ENCODE measurements around the gene RELL1. TPM values are rescaled to one million over a fixed set of nuclear protein-coding genes. Genes with fewer than 3 reads are reported as not detected.

Gene RELL1
- total RNA-seq, 1 donor from 2014 or later = 62.6 TPM

DNA sequence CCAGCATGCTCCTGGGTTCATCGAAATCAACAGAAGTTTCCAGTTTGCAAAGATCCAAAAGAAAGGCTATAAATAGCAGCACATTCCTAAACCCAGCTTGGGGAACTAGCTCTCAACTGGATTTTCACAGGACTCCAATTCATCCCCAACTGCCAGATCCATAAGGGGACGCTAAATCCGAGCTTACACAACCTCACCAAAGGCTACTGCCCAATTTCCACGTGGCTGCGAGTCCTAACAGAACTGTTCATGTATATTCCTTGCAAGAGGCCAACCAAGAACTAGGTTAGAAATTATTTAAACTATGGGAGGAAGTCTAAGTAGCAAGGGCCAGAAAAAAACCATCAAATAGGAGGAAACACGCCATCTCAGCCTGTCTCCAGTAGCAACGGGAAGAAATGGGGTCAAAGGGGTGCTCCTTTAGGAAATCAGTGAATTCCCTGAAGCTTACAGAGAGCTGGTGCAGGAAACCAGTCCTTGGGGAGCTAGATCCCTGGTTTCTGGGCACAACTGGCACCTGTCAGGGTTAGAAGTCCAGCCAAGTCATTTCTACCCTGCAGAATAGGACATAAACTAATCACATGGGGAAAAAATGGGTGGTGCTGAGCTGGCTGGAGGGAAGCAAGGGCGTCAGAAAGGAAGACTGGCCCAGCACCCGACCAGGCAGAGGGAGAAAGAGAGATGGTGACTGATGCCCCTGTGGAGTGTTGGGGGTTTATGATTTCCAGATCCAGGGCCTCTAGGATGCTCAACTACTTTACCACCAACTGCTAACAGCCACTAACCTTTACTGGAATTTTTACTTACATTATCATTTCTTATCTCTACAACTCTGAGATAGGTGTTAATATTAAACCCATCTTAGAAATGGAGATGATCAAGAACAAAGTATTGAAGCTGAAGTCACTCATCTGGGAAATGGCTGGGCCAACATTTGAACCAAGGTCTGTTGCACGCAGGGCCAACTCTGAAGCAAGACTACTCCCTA, 20.5 kb downstream of the RELL1 start:
- peak; percentile 77 for DNase-seq (ENCODE audit: low spot score)

DNA sequence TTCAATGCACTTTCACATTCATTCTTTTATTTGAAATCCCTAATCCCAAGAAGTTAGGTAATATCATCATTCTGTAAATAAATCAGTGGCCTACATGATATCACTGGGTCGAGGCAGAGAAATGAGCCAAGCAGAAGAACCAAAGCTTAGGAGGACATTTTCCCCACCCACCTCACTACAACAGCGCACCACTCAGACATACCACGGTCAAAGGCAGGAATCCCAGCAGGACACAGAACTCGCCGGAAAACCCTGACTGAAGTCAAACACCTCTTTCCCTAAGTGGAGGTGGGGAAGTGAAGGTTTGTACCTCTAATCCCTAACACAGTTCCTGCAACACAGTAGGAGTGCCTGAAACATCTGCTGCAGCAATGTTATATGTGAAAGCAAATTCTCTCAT, 21.5 kb downstream of the RELL1 start:
- DNase-seq (ENCODE audit: low spot score) = no peak

DNA sequence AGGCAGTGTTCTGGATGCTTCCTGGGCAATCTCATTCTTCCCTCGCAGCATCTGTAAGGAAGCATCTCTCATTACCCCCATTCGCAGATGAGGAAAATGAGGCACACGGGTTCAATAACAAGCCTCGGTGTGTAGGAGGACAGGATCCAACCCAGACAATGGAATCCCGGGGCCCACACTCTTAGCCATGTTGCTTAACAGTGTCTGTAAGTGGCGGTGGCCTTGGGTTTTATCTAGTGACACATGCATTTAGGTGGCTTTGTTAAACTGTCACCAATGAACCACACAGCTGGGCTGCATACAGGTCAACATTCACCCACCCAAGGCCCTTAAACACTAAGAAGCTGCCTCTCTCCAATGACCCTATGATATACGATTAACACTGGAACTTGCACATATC, 22.6 kb downstream of the RELL1 start:
- no peak for DNase-seq (ENCODE audit: low spot score)

DNA sequence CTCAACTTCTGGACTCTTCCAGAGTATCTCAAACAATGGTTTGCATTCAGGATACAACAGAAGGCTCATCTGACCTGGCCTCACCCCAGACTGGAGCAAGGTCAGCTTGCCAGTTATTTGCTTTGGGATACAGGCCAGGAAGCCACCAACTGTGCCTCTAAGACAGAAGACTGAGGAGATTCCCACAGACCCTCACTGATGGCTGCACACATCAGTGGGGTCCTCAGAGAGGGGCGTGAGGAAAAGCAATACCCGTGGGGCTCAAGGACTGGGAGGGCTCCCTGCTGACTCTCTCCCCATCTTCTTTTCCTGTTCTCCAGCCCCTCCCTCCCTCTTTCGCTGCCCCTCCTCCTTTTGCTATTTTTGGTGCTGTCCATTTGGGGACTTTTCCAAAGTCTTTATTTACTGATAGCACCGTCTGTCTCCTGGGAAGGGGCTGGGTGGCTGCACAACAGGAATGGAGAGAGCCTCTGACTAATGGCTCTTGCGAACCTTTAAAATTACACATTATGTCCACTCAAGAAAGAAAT, 23.2 kb downstream of the RELL1 start:
- DNase-seq (ENCODE audit: low spot score) = no peak

DNA sequence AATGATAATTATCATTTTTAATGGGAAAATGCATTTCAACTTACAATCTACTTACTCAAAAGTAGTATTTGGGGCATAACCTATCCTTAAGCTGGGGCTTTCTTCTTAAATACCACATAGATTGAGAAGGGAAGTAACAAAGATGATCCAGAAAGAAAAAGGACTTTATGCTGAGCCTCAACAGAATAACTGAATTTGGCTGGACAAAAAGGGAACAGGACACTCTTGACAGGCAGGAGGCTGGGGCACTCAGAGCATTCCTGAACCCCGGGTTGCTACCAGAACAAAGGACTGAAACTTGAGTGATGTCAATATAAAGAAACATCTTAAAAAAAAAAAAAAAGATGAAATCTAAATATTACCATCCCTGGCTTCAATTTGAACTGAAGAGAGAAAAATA, 23.9 kb downstream of the RELL1 start:
- peak; percentile 54 for DNase-seq (ENCODE audit: low spot score)

DNA sequence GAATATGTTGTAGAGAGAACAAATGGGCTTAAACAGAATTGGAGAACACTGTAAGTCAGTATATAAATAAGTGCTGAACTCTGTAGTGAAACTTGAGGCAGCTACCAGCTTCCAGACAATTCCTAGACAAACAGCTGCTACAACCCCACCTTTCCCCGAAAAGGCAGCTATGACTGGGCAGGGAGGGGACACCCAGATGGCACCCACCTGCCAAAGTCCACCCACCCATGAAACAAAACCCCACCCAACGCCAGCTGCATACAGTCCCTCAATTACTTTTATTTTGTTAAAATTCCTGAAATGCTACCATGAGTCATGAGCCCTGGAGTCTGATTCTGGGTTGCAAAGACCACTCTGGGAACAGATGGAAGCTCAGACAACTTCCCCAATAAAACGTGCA, 24.4 kb downstream of the RELL1 start:
- DNase-seq (ENCODE audit: low spot score) = peak; percentile 63

DNA sequence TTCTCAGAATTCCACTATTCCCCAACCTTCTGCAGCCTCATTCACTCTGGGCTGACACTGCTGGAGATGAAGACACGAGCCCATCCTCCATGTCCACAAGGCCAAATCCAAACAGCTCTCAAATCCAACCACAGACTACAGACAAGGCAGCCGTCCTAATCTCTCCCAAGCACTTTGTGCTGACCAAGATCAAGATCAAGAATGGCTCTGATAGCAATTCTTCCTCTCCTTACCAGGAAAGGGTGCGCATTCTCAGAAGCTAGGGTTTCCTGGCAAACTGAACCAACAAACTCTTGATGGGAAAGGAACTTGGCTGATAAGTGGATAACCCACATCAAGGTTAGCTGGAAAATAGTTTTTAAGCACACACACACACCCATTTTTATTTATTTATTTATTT, 26.5 kb downstream of the RELL1 start:
- no peak for DNase-seq (ENCODE audit: low spot score)

DNA sequence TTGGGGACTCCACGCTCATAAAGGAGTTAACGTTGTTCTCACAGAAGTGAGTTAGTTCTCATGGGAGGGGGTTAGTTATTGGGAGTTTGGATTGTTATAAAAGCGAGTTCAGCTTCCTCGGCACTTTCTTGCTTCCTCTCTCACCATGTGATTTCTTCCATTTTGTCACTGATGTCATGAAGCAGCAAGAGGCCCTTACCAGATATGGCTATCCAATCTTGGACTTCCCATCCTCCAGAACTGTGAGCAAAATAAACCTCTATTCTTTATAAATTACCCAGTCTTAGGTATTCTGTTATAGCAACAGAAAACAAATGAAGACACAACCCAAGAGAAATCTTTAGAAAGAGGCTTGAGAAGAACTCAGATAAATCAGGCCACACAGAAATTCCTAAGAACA, 29.5 kb downstream of the RELL1 start:
- DNase-seq (ENCODE audit: low spot score) = no peak

DNA sequence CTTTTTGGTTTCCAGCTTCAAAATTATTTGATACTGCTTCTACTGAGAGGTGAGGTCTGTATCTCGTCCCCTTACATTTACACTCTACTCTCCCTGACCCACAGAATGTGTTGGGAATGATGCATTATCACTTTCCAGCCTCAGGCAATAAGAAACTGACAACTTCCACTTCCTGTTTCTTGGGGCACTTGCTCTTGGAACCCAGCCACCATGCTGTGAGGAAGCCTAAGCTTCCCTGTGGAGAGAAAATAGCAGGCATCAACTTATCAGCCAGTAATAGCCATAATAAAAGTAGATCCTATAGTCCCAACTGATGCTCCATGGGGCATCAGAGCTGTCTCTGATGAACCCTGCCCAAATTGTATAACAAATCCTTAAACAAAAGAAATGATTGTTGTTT, 32.6 kb downstream of the RELL1 start:
- DNase-seq (ENCODE audit: low spot score) = no peak

DNA sequence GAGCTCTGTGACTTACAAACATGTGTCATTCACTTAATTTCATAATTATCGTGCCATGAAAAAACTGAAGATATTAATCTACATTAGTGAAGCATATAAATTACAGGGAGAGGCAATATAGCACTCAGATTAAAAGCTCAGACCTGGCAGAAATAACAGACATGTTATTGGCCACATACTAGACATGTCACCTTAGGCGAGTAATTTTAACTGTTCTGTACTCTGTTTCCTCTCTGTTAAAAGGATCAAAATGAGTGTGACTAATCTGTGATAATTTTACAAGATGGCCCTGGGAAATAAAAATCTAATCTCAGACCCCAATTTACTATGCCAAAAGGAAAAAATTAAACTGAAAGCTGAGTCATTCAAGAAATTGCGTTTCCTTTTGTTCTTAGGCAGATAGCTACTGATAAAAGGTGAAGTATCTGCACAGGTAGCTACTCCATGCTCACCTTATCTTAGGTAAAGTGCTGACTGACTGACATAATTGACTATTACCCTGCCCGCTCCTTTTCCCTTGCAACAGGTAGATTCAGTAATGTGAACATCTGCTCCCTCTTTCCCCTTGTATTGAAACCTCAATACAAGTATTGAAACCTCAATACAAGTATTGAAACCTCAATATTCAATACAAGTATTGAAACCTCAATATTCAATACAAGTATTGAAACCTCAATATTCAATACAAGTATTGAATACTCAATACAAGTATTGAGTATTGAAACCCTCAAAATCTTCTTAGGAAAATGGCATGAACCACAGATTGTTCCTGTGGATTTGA, 33.2 kb downstream of the RELL1 start:
- DNase-seq (ENCODE audit: low spot score) = no peak

DNA sequence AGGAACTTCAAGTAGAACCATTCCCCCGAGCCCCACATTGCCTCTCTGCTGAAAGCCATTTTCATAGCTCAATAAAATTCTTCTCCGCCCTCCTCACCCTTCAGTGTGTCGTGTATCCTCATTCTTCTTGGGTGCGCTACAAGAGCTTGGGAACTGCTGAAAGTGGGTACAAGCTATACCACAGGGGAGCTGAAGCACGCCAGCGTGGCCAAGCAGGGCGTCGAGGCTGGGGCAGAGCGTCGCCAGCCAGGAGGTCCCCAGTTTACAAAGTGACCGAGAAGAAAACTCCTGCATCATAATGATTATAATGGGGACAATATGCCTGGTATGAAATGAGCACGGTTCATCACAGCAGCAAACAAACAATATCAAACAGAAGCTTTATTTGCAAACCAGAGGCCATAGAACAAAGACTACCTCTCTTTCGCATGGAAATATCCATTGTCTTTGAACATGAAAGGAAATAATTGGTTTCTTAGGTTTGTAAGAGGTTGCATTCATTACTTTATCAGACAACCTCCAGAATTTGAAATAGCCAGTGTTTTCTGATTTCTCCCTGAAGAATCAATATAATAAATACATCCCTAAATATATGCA, 34.3 kb downstream of the RELL1 start:
- no peak for DNase-seq (ENCODE audit: low spot score)

DNA sequence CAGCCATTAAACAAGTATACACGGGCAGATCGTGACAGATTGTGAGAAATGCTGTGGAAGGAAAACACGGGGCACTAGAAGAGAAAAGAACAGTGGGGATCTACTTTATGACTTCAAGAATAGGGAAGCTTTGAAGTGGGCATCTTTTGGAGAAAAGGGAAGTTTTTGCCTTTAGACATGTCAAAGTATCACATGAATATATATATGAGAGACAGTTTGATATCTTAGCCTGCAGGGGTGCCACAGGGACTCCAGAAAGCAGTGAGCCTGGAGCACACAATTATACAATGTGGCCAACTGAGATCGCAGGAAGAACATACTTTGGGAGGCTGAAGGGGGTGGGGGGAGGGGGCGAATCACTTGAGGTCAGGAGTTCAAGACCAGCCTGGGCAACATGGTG, 35.7 kb downstream of the RELL1 start:
- no peak for DNase-seq (ENCODE audit: low spot score)

DNA sequence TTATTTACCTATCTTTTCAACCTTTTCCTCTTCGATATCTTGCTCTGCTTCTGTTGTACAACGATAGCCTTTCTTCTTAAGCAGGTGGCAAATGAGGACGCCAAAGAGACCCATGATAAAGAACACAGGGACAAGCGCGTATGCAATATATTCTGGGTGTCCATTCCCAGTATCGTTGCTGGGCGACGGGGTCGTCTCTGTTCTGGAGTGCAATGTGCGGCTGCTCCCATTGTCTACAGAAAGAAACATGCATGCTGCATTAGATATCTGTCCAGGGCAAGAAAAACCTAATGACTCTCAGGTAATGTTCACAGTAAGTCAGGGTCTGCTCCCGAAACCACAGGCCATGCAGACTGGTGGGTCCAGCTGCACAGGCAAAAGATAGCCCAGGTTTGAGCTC, 36.9 kb downstream of the RELL1 start:
- DNase-seq (ENCODE audit: low spot score) = no peak

DNA sequence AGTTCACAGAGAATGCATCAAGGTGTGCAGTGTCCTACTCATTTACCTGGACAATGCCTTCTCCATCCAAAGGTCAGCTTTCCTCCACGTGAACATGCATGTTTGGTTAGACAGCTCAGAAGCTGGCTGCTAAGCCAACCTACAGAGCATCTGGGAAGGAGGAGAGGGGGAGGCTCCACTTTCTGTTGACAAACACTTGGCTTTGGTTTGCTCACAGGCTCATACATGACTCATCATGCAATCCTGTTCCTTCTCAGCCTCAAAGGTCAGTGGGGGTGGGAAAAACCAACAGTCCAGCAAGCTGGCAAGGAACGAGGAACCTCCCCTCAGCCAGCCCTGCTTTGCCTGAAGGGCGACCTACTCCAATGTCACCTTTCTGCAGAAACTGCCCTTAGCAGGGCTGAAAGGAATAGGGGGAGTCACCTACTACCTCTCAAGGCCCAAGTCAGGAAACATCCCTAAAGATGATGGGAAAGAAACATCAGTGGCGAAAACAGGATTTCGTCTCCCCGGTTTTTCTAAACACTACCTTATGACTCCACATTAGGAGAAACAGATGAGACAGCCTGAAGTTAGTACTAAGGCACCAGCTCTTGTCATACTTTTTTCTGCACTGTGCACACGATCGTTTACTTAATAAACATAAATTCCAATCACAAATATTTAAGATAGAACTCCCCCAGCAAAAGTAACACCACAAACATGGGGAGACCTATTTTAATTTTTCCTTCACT, 37.9 kb downstream of the RELL1 start:
- DNase-seq (ENCODE audit: low spot score) = peak; percentile 82

DNA sequence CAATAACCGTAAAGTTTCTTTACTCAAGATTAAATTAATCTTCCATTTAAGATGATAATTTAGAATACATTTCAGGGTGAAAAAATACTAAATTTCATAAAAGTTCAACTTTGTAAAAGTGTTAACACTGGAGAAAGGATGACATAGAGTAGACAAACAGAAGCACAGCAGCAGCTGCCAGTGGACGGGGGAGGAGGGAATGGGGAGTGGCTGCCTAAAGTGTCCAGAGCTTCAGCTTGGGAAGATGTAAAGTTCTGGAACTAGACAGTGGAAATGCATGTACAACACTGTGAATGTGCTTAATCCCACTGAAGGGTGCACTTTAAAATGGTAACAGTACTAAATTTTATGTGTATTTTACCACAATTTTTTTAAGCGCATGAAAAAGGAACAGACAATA, 39.9 kb downstream of the RELL1 start:
- no peak for DNase-seq (ENCODE audit: low spot score)

DNA sequence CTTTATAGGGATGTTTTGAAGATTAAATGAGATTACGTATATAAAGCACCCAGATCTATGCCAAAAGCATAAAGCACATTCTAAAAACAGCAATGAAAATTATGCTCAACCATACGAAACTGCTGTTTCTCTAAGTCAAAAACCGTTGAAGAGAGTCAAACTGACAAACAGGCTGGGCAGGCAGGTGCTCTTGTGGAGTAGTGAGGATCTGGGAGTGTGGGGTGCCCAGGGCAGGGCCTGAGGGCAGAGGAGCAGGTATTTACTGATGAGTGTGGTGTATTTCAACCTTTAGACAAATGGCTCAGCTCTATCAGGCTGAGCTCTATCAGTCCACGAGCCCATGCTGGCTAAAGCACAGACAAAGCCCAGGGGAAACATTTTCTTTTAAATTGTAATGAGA, 40.4 kb downstream of the RELL1 start:
- no peak for DNase-seq (ENCODE audit: low spot score)

DNA sequence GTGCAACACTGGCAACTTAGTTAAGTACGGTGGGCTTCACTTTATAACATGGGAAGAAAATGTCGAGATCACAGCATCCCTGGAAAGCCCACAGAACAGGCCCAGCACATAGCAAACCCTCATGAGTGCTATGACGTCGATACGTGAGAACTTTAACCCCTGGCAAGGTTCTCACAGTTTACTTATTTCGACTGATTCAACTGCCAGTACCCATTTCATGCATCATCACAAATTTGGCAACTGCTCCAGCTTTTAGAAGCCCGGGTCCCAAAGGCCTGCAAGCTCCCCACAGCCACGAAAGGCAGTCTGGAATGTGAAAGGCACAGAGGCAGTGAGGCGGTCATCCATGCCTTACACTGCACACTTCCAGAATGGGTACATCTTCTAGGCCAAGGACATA, 41.2 kb downstream of the RELL1 start:
- DNase-seq (ENCODE audit: low spot score) = no peak

DNA sequence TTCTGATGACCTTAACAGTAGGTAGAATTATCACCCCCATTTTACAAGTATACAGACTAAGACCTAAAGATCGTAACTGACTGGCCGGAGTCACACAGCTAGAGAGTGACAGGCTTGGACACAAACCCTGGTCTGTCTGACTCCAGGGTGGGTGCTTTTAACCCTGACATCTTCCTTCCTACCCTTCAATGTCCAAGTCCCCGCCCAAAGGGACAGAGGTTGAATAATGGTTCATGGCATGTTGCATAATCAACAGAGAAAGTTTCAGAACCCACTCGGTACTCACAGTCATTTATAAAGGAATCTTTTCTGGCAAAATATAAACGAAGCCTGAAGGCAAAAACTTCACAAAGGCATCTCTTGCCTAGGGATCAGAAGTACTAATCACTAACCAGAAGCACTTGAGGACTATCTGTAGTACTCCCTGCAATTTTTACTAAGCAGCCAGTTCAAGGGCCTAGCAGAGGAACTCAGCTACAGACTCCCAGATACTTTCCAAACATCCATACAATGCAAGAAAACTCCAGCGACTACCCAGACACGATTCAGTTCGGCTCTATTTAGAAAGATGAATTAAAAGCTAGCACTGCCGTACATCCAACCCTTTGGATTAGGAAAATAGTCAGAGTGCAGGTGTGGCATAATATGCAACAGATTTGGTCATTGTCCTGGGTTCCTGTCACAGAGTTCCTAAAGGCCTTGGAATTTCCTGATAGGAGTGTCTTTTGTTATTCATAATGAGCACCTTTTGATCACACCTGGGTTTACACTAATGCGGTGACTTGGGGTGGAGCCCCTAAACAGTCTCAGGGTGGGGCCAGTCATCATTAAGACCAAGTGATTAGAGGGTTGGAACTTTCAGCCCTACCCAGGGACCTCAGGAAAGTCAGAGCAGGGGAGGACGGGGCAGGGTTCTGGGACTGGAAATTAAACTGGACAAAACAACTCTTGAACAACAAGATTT, 44.0 kb downstream of the RELL1 start:
- DNase-seq (ENCODE audit: low spot score) = no peak

DNA sequence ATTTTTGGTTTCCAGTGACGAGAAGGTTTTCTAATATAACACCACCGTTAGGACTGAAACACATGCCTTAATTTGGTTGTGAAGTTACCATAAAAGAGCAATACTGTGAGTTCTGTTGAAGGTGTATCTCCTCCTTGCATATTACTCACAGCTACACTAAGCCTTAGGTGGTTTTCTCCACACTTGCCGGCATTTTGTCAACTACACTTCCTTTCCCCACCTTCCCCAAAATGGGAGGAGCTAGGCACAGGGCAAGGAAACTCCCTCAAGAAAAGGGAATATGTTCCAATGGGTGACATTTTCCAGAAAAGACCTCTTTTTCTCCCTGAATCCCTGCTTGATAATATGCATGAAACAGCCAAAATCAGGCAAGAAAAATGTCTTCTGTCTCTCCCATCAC, 44.8 kb downstream of the RELL1 start:
- DNase-seq (ENCODE audit: low spot score) = no peak
